ENCODE data around the gene ANO6. TPM values are rescaled to one million over a fixed set of nuclear protein-coding genes. Genes with fewer than 3 reads are reported as not detected.
A peak's percentile ranks its signal among the peaks of the same experiment; 100 is the strongest.

Gene ANO6
- total RNA-seq, 1 donor from 2014 or later: 35.0 TPM

DNA sequence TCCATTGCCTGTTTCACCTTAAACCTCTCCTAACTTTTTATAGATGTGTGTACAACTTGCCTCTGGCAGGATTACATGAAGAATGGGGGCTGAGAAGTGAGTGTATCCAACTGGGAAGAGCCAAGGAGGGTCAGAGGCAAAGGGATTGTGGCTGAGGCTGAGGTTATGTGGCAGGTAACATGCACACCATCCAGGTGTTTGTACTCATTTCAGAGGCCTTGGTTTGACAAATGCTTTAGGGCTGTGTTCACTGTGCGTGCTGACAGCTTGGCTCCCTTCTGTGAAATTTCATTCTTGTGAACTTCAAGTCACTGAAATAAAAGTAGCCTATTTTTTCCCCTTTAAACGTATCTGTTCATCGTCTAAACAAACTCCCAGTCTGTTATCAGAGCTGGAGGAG lies 47.7 kb downstream of the ANO6 start:
- no peak for DNase-seq (ENCODE audit: extremely low spot score, unreplicated experiment)
- Mint-ChIP-seq H3K4me3 (no peak overlapping the region), H3K27ac (peak overlapping the region; percentile 20), H3K4me1 (ENCODE audit: unreplicated experiment) (peaks cover 44% of the 10 kb centered on the region), H3K27me3 (no peaks in the 10 kb centered on the region), H3K36me3 (no peaks in the 10 kb centered on the region), H3K9me3 (no peaks in the 10 kb centered on the region)
- TF ChIP-seq CTCF (conservative IDR thresholded peaks at IDR 0.05): no peak

DNA sequence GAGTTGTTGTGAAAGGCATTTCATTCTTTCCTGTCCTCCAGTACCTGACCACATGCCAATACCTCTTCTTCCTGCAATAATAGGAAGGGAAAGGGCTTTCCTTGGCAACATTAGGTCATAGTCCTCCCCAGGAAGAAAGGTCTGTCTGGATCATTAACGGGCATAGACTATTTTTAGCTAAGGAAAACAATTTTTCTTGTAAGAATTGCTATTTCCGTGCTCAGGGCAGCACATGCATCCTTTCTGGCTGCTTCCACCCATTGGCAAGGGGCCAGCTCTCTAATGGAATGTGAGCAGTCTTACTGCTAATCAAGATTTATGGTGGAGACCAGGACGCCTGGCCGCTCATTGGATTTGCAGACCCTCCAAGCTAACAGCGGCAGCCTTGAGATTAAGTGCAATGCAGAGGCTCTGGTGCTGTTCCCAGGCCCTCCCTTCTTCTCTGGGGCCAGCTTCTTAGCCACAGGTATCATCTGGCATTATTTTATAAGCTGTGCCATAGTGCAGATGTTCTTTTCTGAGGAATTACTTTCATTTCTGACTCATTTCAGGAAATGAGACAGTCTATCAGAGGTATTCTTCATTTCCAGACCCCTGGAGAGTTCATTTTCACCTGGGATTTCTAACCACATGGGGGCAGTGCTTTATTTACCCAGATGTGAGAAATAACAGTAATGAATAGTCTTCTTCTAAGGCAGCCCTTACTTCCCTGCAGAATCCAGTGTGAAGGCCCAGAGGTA lies 52.9 kb downstream of the ANO6 start:
- Mint-ChIP-seq H3K4me1 (ENCODE audit: unreplicated experiment) (peaks cover 39% of the 10 kb centered on the region), H3K9me3 (no peaks in the 10 kb centered on the region), H3K27me3 (no peaks in the 10 kb centered on the region), H3K36me3 (peaks cover 9% of the 10 kb centered on the region), H3K27ac (peak overlapping the region; percentile 90), H3K4me3 (peak overlapping the region; percentile 67)
- peak; percentile 88 for DNase-seq (ENCODE audit: extremely low spot score, unreplicated experiment)
- TF ChIP-seq CTCF (conservative IDR thresholded peaks at IDR 0.05): peak; percentile 51

DNA sequence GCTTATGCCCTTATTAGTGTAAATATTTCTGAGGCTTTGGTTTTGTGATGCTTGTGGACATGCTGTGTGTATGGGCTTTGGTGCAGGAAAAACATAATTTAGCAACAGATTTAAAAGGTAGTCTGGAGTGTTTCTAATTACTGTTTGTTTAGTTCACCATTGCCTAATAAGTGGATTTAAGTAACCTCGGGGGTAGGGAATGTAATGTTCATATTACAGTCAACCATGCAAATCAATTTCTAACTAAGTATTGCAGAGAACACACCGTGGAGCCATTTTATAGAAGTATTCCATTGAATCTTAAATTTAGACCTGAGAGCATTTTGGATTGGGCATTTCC lies 53.5 kb downstream of the ANO6 start:
- no peak for DNase-seq (ENCODE audit: extremely low spot score, unreplicated experiment)
- Mint-ChIP-seq H3K27me3 (no peaks in the 10 kb centered on the region), H3K27ac (peak overlapping the region; percentile 90), H3K9me3 (no peaks in the 10 kb centered on the region), H3K36me3 (peaks cover 9% of the 10 kb centered on the region), H3K4me3 (no peak overlapping the region), H3K4me1 (ENCODE audit: unreplicated experiment) (peaks cover 33% of the 10 kb centered on the region)
- no peak for TF ChIP-seq CTCF (conservative IDR thresholded peaks at IDR 0.05)

DNA sequence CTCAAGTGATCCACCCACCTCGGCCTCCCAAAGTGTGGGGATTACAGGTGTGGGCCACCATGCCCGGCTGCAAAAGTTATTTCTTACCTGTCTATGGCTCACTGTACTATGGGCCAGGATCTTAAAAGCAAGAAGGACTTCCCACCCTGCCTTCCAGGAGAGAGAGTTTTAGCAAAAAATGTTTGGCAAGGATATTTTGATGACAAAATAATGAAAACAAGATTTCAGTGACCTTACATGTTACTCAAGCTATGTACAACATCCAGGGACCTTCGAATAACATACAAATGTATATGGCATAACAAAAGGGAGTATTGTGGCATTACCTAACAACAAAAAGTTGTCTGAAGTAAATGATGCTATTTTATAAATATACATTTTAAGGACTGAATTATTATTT lies 55.1 kb downstream of the ANO6 start:
- peaks cover 9% of the 10 kb centered on the region for H3K36me3 Mint-ChIP-seq
- no peak overlapping the region for H3K27ac Mint-ChIP-seq
- H3K9me3 Mint-ChIP-seq: no peaks in the 10 kb centered on the region
- no peaks in the 10 kb centered on the region for H3K27me3 Mint-ChIP-seq
- no peak for DNase-seq (ENCODE audit: extremely low spot score, unreplicated experiment)
- peaks cover 33% of the 10 kb centered on the region for H3K4me1 Mint-ChIP-seq (ENCODE audit: unreplicated experiment)
- H3K4me3 Mint-ChIP-seq: no peak overlapping the region
- TF ChIP-seq CTCF (conservative IDR thresholded peaks at IDR 0.05): no peak

DNA sequence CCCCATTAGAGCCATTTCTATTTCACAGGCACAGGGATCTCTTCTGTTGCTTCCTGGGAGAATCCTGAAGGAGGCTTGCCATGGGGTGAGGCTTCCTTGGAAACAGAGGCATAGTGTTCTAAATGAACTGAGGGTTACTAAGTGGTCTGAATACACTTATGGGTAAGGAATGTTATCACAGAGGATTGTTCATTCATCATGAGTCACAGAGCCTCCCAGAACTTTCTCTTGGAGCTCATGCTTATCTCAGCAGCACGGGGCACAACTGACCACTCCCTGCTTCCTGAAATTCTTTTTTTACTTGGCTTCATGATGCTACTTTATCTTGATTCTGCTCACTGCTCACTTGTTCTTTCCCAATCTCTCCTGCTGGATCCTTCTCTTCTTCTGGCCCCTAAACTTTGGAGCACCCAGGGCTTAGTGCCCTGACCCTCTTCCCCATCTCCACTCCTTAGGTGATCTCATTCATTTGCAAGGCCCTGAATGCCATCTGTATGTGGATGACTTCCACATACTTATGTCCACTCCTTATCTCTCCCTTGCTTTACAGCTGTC lies 57.9 kb downstream of the ANO6 start:
- Mint-ChIP-seq H3K36me3 (peaks cover 9% of the 10 kb centered on the region), H3K27ac (no peak overlapping the region), H3K27me3 (no peaks in the 10 kb centered on the region), H3K4me3 (no peak overlapping the region), H3K4me1 (ENCODE audit: unreplicated experiment) (peaks cover 33% of the 10 kb centered on the region), H3K9me3 (no peaks in the 10 kb centered on the region)
- no peak for TF ChIP-seq CTCF (conservative IDR thresholded peaks at IDR 0.05)
- DNase-seq (ENCODE audit: extremely low spot score, unreplicated experiment): no peak
